PC-3 (cell line): ENCODE results near the gene OXGR1.

Experiments
- CTCF ChIP-seq: fragments of 300-600 bp; sonication (generic); conservative IDR thresholded peaks from 2 replicates; pipeline ENCODE4 v1.5.1; 2017; ENCODE audit warnings: antibody characterized with exemption, low read depth, mild to moderate bottlenecking, low read length
- EZH2 ChIP-seq: fragments of 300-600 bp; sonication (generic); IDR thresholded peaks from one replicate; pipeline ENCODE4 v1.6.1; 2017; ENCODE audit warnings: antibody characterized with exemption, mild to moderate bottlenecking, low read length; ENCODE audit not compliant: unreplicated experiment

GRCh38 chr13:96998051-96998450 lies 3.8 kb upstream of the OXGR1 start:
- TF ChIP-seq CTCF (no peak), EZH2 (no peak)
